HG03175 (cell line): ENCODE results near the gene PSMB5.

Source experiments
- ATAC-seq: cut with Tn5 transposase; IDR thresholded peaks from one replicate; pipeline ENCODE4 v1.9.1; 2021; ENCODE audit warnings: mild to moderate bottlenecking, moderate library complexity; ENCODE audit not compliant: unreplicated experiment

PSMB5 gene

DNA sequence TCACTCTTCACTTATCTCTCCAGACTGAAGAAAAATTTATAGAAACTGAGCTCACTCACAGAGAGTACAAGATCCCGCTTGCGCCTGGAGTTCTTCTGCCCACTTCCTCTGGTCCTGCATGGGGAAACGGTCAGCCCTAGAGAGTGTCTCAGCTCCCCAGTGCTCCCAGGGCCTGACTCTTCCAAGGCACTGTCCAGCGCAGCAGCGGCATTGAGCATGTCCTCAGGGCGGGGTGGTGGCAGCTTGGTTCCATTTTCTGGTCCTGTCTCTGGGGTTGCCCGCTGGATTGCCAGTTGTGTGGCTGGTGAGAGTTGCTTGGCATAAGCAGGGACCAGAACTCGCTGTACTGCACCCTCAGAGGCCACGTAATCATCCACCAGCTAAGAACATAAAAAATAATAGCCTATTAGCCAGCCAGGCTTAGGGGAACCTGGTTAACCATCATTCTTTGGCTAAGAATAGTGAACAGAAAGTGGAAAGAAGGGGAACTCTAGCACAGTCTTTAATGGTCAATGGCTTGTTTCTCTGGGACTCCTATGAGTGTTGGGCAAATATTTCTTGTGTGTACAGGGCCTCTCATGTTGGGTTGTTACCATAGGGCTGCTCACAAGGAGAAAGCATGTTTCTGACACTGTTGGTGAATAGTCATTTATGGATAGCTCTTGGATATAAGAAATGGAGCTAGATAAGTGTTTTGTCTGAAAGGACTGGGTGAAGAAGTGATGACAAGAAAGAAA lies 38.6 kb downstream of the PSMB5 start:
- ATAC-seq, result no peak

DNA sequence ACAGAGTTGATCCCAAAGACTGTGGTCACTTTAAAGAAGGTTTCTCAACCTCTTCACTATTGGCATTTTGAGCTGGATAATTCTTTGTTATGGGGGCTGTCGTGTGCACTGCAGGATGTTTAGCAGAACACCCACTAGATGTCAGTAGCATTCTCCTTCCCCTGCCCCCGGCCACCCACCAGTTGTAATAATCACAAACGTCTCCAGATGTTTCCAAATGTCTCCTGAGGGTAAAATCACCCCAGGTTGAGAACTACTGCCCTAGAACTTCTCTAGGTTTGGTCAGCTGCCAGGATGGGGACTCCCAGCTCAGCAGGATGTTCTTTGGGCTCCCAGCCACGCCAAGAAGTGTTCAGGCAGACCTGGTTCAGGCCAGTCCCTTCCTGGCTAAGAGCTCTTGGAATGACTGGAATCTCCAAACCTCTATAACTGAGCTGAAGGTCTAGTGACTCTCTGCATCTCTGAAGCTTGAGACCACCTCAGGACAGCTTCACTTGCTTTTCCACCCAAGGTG lies 39.9 kb downstream of the PSMB5 start:
- ATAC-seq, result no peak

DNA sequence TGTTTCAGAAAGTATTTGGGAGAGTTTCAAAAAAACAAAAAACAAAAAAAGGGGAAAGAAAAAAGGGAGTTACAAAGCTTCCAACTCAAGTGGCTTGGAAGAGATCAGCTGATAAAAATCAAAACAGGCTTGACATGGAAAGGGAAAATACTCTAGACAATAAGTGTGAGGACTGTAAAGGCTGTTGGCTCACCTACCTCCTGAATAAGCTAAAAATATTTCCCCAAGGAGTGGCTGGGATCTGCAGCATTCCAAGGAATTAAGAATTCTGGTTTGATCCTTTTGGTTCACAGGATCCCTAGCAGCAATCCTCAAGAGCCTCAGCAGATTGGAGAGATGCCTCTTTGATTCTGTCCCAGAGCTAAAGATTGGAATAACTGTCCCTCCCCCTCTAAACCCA lies 41.2 kb downstream of the PSMB5 start:
- ATAC-seq, result no peak

DNA sequence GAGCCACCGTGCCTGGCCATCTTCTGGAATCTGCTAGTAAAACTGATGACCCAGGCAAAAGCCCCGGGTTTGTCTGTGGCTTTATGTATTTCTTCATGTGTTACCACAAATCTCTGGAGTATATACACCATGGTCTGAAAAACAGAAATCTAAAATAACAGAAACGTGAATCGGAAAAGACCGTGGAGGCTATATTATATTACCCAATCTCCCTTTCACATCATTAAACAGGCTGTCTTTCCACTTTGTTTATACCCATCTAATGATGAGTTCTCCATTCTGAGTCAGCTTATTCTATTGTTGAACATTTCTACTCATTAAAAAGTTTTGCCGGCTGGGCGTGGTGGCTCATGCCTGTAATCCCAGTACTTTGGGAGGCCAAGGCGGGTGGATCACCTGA lies 42.8 kb downstream of the PSMB5 start:
- ATAC-seq, result no peak

DNA sequence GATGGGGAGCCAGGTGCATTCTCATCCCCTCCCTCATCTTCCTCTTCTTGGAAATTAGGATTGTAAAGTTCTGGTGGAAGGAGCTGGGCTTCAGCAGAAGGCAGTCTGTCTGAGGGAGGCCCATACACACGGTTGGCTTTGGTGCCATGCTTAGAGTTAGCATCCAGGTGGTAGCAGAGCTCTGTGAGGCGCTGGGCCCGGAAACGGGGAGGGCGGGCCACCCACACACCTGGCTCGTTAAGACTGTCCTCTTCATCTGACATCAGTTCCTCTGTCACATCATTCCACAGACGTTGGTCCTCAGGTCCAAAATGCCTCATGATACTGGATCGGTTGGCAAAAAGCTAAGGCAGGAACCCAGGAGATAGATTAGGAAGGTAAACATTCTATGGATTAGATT lies 47.4 kb downstream of the PSMB5 start:
- ATAC-seq, result no peak

DNA sequence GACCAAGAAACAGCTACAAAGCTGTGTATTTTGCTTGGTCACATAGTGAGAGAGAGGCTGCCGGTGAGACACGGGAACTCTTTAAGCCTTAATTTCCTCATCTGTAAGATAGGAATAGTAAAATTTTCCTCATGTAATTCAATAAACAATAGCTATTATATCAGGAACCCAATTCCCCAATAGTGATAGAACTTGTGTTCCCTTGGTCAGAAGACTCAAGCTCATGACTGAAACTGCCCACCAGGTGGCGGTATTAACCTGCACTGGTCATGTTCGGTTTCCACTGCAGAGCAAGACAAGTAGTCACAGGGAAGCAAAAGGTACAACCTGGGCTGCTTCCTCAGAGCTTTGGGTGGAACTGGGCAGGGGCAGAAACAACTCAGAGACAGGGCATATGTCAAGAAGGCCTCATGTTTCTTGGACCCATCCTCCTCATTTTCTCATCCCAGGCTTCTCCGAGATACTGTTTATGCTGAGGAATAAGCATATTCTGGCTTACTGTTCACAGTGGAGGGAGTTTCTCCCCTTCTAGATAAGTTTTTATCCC lies 48.1 kb downstream of the PSMB5 start:
- ATAC-seq, result no peak

DNA sequence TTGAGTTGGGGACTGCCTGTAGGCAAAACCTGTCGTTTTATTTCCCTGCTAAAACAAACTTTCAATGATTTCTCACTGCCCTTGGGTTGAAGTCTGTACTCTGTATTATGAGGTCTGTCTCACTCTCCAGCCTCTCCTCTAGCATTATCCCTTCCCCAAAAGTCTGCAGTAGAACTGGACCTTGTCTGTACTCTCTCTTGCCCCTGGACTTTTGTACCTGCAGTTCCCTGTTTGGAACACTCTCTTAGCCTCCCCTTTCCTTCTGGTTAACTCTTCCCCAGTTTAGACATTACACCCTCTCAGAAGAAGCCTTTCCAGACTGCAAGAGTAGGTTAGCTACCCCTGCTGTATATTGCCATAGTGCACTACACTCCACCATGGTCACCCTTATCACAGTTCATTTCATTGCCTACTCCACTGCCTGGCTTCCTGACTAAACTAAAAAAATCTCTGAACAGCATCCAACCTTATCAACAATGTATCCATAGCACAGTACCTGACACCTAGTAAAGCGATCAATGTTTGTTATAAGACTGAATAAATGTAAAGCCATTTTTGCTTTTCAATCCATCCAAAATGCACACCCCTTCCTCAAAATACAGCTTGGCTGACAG lies 48.7 kb downstream of the PSMB5 start:
- no peak for ATAC-seq

DNA sequence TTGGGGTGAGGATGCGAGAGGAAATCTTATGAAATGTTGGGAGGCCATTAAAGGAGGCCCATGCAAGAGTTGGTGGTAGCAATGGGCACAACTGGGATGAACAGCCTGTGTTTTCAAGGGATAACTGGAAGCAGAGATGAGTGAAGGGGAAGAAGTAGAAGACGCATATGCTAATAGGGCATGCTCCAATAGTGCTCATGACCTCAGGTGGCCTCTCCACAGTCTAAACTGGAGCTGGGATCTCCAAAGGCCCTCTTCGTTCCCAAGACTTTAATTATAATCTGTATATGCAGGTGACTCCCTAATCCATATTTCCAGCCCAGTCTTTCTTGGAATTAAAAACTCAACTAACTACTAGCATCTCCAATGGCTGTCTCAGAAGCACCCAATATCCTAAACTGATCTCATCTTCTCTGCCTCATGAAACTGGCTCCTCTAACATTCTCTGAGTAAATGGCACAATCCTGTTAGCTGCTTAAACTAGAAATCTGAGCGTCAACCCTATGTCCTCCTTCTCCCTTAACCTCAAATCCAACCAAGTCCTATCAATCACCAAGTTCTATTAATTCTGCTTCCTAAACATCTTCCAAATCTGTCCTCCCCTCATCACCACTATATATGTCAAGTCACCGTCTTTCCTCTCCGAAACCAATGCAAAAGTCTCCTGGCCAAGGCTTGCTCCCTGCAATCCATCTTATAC lies 49.6 kb downstream of the PSMB5 start:
- no peak for ATAC-seq

DNA sequence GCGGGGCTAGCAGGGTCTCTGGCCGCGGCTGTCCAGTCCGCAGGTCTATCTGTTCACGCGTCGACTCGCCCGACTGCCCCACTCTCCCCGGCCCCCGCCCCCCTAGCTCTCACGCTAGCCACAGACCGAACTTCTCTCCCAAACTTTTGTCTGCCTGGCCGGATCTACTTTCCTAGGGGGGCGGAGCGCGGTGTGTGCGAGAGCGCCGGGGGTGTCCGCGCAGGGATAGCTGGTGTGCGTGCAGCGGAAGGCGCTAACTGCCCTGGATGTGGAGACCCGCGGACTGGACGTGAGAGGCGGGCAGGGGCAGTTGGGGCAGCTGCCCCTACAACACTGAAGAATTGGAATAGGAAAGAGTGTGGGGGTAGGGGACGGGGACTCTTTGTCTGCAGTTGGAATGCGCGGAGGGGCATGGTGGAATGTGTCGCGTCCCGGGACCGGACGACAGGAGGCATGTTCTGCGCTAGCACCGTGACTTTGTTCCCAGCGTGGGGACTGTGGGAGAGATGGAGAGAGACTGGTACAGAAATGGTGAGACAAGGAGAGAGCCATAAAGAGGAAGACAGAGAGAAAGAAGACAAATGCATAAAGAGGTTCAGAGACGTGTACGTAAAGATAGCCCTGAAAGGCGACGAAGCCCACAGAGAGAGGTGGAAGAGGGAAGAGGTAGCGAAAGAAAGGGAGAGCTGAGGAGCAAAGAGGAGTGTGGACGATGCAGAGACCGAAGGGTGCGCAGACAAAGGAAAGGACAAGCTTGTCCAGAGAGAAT lies 52.0 kb downstream of the PSMB5 start, which contains the start of gene AJUBA:
AJUBA (minus strand) TSS at position 75 of the 769 bp plus-strand sequence. CDS start 285 bp downstream, outside the sequence.
- ATAC-seq, result no peak

DNA sequence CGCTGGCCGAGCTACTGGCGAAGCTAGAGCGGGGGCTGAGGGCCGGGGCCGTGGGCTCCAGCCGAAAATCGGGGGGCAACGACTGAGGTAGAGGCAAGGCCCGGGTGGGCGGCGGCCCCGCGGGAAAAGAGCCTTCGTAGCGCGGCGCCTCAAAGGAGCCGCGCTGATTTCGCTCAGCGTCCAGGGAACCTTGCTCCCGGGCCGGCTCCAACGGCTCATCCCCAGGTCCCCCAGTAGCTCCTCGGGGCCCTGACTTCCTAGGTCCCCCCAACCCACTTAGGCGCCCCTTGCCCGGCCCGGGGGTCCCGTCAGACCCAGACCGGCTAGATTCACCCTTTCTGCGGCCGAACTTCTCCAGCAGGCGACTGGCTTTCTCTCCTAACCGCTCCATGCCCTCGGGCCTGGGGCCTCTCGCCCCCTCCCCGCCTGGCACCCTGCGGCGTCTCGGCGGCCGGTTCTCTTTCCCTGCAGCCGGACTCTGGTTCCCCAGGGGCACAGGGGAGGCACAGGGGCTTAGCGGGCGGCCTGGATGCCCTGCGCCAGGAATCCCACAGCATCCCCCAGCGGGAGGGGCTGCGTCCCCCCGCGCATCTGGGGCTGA lies 52.7 kb downstream of the PSMB5 start:
- ATAC-seq, result no peak

DNA sequence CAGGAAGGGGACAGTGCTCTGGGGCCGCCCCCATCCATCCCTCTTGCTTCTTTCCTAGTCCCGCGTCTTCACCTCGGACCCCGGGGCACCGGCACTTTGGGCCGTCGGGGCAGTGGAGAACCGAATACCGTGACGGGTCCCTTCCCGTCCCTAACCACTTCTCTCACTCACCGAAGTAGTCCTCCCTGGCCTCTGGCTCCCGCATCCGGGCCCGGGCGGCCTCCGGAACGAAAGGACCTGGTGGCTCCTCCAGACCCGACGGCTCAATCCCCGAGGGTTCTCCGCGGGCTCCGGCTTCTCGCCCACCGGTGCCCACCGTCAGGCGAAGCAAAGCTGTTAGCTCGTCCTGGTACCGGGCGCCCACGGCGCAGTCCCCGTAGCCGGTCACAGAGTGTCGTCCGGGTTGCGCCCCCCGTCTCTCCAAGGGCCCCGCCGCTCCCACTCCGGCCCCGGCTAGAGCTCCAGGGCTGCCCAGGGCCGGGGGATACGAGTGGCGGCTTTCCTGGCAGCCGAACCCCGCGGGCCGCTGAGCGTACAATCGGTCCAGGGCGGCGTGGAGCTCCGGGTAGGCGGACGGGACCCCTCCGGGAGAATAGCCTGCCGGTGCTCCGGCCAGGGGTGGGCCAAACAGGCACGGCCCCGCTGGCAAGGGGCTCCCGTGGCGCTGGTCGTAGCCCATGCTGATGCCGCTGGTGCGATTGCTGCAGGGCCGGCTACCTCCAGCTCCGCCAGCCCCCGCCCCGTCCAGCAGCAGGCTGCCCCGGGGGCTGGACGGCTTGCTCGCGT lies 53.4 kb downstream of the PSMB5 start:
- ATAC-seq, result no peak

DNA sequence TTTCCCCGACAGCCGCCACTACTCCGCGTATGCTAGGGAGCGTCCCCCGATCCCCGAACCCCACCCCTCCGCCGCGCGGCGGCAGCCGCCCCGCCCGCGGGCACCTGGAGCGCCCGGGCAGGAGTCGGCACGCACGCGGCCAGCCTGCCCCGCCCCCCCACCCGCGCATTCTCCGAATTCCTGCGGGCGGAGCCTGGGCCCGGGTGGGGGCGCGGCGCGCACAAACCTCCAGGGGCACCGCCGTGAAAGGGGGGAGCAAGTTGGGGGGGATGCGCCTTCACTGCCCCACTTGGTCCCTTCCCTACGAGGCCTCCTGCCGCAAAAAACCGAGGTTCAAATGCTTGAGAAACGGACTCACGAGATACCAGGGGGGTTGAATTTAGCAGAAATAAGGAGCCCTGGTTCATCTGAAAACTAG lies 54.0 kb downstream of the PSMB5 start:
- no peak for ATAC-seq

DNA sequence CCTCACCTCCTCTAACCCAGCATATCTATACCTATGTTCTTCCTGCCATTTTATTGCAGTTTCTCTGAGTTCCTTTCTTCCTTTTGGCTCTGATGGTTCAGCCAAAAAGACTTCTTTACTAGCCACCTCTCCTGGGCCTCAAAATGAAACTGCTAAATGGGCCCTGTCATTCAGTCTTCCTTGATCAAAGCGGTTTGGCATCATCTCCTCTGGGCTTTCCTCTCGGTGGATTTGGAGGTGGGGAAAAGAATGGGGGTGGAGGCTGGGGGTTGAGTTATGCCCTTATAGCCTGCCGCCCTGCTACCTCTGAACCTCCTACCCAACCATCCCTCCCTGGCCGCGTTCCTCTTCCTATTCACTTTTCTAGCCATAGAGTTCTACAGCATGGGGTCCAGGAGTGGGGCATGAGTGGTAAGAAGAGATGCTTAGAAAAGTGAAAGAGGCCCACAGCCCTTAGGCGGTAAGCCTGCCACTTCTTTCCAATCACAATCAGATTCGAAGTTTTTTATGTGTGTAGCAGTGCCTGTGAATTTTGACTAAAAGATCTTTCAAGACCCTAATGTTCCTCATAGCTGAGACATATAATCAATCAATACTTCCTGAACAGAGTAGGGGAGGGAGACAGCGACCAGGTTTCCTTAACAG lies 54.8 kb downstream of the PSMB5 start:
- ATAC-seq, result no peak

DNA sequence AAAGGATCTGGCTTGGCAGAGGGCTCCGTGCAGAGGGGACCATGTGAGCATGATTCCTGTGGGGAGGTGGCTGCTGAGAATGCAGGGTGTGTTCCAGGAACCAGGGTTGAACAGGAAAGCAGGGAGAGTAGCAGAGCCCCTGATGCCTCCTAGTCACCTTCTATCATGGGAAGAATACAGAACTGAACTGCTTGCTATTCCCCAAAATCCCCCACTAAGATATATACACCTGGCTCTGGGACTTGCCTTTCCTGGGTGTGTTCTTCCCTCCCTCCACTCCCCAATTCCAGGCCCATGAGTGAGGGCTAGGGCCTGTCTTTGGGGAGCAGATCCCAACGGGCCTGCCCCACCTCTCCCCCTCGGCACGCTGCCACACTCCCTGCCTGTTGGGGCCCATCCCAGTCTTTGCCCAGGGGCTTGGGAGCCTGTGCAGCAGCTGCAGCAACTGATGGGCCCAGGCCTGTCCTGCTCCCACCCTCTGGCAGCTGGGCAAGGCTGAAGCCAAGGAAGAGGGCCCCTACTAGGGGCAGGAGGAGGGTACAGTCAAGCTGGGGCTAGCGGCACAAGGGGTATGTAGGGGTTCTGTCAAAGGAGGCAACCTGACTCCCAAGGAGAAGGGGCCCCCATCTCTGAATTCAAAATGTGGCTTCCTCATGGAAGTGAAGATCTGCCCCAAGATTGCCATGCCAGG lies 55.6 kb downstream of the PSMB5 start:
- ATAC-seq, result no peak

DNA sequence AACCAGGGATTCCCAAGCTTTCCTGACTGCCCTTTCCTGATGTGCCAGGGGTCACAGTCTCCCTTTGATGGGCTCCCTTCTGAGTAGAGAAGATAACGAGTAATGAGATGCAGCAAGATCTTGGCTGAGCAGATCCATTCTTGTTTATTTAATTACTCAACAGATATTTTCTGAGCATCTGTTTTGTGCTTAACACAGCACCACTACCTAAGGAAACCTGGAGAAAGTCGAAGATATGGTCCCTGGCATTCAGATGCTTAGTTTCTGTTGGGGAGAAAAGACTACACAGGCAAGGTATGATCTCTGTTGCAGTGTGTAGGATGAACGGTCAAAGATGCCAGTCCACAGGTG lies 56.2 kb downstream of the PSMB5 start:
- ATAC-seq, result no peak

DNA sequence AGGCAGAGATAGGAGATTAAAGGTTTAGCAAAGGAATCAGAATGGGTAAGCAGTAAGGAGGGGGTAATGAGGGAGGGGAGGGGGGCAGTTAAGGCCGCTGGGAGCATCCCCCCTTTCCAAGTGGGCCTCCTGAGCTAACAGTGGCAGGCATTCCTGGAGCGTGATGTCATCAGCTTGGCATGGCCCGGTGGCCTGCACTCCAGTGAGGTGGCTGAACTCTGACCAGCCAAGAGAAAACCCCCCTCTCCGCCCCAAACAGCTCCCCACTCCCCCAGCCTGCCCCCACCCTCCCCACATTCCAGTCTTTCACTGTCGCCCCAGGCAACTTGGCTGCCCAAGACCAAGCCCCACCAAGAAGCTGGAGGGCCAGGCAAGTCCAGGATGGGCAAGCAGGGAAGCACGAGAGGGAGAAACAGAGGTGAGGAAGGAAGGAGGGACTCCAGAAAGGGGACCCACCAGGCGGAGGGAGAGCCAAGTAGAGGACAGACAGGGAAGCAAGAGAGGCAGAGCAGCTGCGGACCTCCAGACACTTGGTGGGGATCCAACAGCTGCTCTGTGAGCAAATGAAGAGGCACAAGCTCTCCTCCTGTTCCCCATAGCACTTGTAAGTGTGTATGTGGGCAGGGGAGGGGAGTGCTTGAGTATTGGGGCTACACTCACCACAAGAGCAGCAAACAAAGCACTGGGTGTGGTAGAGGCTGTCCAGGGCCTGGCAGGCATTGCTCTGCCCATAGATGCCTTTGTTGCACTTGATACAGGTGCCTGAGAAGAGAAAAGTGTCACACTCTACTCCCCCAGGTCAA lies 56.8 kb downstream of the PSMB5 start:
- no peak for ATAC-seq

DNA sequence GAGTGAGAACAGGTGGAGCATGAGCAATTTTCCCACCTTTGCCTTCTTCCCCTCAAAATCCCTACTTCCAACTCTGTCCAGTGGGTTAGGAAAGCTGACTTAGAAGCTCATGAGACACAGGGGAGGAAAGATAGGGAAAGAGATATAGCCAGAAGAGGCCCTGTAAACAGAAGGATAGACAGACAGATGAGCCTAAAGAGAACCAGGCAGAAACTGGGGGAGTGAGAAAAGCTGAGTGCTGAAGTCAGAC lies 57.3 kb downstream of the PSMB5 start:
- no peak for ATAC-seq
